Middle frontal gyrus (tissue), 1 donor: ENCODE results near the gene PER2.
"Not testable (repeated sequence)": the region's sequence is repeated elsewhere in the genome, so short reads cannot be mapped to it uniquely, and the experiment has no call there.

Experiments
- DNase-seq: peaks from one replicate; pipeline ENCODE4 v3.0.0-alpha.2; 2015; ENCODE audit warnings: low spot score; ENCODE audit errors: extremely low spot score

The PER2 gene

DNA sequence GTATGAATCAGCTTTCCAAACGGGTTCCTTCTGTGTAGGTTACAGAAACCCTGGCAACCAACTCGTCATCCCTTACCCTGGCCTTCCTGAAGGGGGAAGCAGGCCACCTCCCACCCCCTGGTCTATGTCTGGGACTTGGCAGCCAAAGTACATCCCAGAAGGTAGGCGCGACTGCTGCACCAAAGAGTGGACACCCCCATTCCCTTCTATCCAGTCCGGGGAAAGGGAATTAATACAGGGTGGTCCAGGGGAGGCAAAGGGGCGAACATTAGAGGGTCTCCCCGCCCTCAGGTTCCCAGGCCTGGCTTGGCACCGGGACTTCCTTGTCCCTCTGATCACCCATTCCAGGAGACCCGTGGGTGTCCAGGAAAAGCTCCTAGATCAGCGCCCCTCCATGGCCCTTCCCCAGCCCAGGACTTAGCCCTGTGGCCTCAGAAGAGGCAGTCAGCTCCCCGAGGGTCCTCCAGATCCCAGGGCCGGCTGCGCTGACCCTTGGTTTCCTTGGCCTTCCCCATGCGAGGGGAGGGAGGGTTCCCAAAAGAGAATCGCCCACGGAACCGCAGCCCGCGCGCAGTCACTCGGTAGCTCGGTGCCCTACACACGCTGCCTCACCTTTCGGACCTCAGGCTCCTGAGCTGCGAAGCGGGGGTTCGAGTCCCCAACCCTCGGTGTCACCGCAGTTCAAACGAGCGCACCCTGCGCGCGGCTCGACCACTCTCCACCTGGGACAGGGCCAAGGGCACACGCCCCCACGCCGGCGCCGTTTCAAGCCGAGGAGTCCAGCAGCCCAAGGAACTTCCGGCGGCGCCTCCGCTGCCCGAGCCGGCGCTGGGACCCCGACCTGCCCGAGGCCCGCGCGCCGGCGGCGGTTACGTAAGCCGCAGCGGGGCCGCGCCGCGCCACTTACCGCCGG is at the start of gene PER2:
TSS of gene PER2 (minus strand) at position 874 of the 913 bp plus-strand sequence. CDS start 10,674 bp downstream, outside the sequence.
- peak; percentile 20 for DNase-seq

DNA sequence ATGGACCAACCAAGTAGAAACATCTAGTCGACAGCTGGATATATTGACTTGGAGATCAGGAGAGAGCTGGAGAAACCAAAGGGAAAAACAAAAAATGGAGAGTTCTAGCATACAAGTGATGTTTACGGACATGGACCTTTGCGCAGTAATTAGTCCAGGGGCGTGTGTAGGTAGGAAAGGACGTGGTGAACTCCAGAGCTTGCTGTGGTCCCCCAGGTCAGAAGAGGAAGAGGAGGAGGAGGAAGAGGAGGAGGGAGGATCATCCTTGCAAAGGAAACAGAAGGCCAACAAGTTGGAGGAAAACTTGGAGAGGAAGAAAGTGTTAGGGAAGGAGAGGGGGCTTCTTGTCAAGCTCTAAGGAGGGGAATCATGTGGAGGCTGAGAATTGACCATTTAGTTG is 49.4 kb upstream of the PER2 start:
- DNase-seq: no peak

- DNase-seq: no peak
These were observed 48.5 kb upstream of the PER2 start for GRCh38 chr2:238336793-238337444.

GRCh38 chr2:238336151-238336550 is 47.7 kb upstream of the PER2 start:
- DNase-seq: no peak

DNA sequence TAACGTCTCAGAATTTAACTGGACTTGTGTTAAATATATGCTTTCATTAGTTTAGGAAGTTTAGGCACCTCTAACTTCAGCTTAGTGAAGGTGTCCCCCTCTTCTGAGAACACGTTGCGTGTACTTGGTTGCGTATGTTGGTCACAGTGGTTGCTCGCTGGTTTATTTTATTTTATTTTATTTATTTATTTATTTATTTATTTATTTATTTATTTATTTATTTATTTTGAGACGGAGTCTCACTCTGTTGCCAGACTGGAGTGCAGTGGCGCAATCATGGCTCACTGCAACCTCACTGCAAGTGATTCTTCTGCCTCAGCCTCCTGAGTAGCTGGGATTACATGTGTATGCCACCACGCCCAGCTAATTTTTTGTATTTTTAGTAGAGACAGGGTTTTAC is 47.2 kb upstream of the PER2 start:
- not testable (repeated sequence) for DNase-seq

DNA sequence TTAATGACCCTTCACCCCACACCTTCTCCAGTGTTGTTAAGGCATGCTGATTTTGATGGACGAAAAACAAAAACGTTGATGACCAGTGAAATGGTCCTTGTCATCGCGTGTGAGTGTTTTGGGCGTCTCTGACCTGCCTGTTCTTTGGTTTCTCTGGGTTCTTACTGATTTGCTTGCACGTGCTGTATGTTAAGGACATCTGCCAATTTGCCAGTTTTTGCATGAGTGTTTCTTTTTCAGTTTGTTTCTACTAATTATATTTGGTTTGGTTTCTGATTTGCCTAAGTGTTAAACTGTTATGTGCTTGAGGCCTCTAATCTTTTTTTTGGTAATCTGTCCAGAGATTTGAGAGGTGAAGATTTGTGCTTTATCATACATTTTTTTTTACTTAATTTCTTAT is 46.5 kb upstream of the PER2 start:
- no peak for DNase-seq

DNA sequence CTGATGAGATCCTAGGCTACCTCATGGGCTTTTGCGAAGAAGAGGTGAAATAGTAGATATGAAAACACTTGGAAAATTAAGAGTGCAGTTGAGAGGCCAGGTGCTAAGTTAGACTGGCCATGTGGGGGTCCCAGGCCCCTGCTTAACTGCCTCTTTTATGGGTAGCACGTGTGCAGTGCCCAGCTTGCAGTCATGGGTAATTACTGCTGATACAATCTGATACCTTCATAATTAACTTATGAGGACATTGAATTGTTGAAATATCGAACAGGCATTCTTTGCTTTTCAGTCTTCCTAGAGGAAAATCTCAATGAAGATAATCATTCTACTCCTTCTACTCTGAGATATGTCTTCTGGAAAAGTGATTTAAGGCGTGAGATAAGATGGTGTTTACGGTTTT is 43.5 kb upstream of the PER2 start:
- no peak for DNase-seq

- no peak for DNase-seq
These were observed 42.0 kb upstream of the PER2 start for GRCh38 chr2:238330391-238330790.

GRCh38 chr2:238327751-238328150 is 39.3 kb upstream of the PER2 start:
- DNase-seq: no peak

DNA sequence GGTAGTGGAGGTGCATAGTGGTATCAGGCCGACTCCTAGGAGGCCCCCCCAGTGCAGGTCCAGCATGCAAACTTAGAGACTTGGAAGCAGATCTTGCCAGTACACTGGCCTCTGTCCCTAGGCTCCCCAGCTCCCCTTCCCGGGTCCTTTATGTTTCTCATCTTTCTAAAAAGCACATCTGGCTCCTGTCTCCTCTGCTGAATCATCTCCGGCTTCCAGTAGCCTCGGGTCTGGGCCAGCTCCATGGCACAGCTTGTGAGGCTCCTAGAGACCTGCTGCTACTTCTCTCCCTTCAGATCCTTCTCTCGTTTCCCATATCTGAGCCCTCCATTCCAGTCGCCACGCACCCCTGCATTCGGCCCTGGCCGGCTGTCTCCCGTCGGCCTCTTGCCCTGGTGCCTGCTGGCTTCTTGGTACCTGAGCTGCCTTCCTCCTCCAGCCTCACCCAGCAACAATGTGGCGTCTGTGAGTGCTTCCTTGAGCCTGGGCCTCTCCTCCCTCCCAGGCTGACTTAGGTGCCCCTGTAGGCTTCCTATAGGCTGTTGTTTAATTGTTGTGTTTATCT is 38.5 kb upstream of the PER2 start:
- DNase-seq: no peak

GRCh38 chr2:238325694-238326093 is 37.3 kb upstream of the PER2 start:
- DNase-seq: no peak

GRCh38 chr2:238324248-238324647 is 35.8 kb upstream of the PER2 start:
- DNase-seq: not testable (repeated sequence)

- no peak for DNase-seq
These were observed 33.6 kb upstream of the PER2 start for GRCh38 chr2:238322001-238322411.

GRCh38 chr2:238321467-238321866 is 33.1 kb upstream of the PER2 start:
- no peak for DNase-seq

- DNase-seq: no peak
These were observed 32.4 kb upstream of the PER2 start for GRCh38 chr2:238320648-238321281.

DNA sequence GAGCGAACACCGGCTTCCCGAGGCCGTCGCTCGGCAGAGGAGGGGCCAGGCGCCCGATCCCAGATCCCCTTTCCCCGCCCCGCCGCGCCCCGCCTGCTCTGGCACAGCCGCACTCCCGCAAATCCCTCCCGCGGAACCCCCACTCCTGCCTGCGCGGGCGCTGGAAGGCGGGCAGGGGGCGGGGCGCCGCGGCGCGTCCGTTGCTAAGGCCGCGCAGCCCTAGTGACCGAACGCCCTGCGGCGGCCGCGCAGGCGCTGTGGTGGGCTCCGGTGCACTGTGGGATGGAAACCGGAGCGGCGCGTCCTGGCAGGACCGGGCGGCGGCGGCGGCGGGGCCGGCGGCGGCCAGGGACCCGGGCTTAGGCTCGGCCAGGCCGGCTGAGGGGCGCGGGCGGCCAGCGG is 31.8 kb upstream of the PER2 start, which contains the start of gene TRAF3IP1:
TSS of gene TRAF3IP1 (plus strand) at position 273 of the 402 bp plus-strand sequence. CDS start 145 bp downstream, outside the sequence.
- DNase-seq: peak; percentile 89

- DNase-seq: no peak
These were observed 26.7 kb upstream of the PER2 start for GRCh38 chr2:238315031-238315595.

DNA sequence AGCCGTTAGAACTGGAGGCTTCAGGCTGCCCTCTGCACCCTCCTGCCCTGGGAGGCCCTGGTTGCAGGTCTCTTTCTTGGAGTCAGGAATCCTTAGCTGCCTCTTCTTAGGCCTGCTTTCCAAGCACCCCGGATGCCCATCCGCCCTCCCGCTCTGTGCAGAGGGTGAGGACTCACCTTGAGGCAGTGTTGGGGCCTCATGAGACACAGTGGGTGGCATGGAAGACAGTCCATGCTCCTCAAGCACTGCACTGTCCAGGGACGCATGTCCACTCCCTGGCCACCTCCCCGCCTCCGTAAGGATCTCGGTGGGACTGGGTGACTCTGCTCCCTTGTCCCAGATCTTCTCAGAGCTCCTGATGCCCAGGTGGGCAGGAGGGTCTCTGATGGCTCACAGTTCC is 26.2 kb upstream of the PER2 start:
- DNase-seq: no peak

DNA sequence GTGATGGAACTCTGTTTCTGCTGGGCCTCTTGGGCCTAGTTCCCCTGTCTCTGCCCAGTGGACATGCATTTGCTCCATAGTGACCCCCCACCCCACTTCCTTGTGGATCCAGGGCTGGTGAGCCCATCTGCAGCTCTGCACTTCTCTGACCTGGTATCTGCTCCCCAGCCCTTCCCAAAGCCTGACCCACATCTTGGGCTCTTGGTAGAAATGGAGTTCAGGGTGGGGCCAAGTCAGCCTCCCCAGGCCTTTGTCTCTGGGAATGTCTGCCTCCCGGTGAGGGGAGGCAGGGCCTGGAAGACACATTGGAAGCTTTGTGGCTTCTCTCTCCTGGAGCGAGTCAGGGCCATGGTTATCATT is 25.6 kb upstream of the PER2 start:
- DNase-seq: no peak

GRCh38 chr2:238313289-238313990 is 25.0 kb upstream of the PER2 start:
- DNase-seq: no peak

DNA sequence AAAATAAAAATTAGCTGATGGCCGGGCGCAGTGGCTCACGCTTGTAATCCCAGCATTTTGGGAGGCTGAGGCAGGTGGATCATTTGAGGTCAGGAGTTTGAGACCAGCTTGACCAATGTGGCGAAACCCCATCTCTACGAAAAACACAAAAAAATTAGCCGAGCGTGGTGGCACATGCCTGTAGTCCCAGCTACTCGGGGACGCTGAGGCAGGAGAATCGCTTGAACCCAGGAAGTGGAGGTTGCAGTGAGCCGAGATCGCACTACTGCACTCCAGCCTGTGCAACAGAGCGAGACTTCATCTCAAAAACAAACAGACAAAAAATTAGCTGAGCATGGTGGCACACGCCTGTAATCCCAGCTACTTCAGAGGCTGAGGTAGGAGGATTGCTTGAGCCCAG is 22.3 kb upstream of the PER2 start:
- DNase-seq: not testable (repeated sequence)
